Mesothelial cell of epicardium (in vitro differentiated cells): ENCODE measurements around the gene MIA3. TPM values are rescaled to one million over a fixed set of nuclear protein-coding genes. Genes with fewer than 3 reads are reported as not detected.
A peak's percentile ranks its signal among the peaks of the same experiment; 100 is the strongest.

Experiments
- DNase-seq, 2 experiments: peaks; one replicate each; pipeline ENCODE4 v3.0.0; 2021; ENCODE audit warnings: low spot score in 2 of 2; ENCODE audit not compliant: unreplicated experiment in 2 of 2
- H3K27ac Mint-ChIP-seq: 2 replicates; pipeline ENCODE4 v1.8.0; 2021; ENCODE audit warnings: mixed read lengths
- H3K27me3 Mint-ChIP-seq: 2 replicates; pipeline ENCODE4 v1.8.0; 2021; ENCODE audit warnings: low read depth, mixed read lengths
- H3K36me3 Mint-ChIP-seq: 2 replicates; pipeline ENCODE4 v1.8.0; 2021; ENCODE audit warnings: mixed read lengths
- H3K4me1 Mint-ChIP-seq: 2 replicates; pipeline ENCODE4 v1.8.0; 2021; ENCODE audit warnings: mixed read lengths
- H3K4me3 Mint-ChIP-seq: 2 replicates; pipeline ENCODE4 v1.8.0; 2021; ENCODE audit warnings: mild to moderate bottlenecking, moderate library complexity, mixed read lengths
- H3K9me3 Mint-ChIP-seq: 2 replicates; pipeline ENCODE4 v1.8.0; 2021; ENCODE audit warnings: mixed read lengths
- total RNA-seq: library from RNA; stranded (reverse); gene quantifications from 3 replicates; pipeline ENCODE4 v1.2.1, GENCODE V29; 2021
- TF ChIP-seq, protein P1 (sequence below): fragments of 200-600 bp; sonication (generic); IDR thresholded peaks from one replicate; pipeline ENCODE4 v1.5.0; 2021; ENCODE audit warnings: antibody characterized with exemption; ENCODE audit not compliant: unreplicated experiment

The MIA3 gene
- total RNA-seq, 1 donor from 2014 or later, result 72.9 TPM

DNA sequence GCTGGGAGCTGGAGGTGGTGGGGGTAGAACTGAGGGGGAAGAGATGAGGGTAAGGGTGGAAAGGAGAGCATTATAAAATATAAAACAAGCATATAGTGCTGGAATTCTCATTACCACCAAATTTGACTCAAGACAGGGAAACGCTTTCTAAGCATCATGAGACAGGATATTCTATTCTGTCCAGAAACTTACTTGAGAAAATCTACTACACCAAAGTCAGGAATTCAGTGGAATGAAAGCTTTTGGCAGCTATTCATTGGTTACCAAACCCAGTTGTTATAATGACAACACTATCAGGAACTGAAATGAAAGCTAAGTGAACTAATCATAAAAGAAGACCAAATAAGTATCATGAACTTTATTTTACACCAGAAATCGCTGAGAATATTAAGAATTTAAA lies 79.9 kb downstream of the MIA3 start:
- Mint-ChIP-seq H3K36me3 (peaks cover 23% of the 10 kb centered on the region), H3K9me3 (no peaks in the 10 kb centered on the region), H3K4me1 (no peaks in the 10 kb centered on the region), H3K27ac (no peak overlapping the region), H3K4me3 (no peak overlapping the region), H3K27me3 (no peaks in the 10 kb centered on the region)
- TF ChIP-seq, protein P1, sequence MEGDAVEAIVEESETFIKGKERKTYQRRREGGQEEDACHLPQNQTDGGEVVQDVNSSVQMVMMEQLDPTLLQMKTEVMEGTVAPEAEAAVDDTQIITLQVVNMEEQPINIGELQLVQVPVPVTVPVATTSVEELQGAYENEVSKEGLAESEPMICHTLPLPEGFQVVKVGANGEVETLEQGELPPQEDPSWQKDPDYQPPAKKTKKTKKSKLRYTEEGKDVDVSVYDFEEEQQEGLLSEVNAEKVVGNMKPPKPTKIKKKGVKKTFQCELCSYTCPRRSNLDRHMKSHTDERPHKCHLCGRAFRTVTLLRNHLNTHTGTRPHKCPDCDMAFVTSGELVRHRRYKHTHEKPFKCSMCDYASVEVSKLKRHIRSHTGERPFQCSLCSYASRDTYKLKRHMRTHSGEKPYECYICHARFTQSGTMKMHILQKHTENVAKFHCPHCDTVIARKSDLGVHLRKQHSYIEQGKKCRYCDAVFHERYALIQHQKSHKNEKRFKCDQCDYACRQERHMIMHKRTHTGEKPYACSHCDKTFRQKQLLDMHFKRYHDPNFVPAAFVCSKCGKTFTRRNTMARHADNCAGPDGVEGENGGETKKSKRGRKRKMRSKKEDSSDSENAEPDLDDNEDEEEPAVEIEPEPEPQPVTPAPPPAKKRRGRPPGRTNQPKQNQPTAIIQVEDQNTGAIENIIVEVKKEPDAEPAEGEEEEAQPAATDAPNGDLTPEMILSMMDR, result no peak
- no peak for DNase-seq

DNA sequence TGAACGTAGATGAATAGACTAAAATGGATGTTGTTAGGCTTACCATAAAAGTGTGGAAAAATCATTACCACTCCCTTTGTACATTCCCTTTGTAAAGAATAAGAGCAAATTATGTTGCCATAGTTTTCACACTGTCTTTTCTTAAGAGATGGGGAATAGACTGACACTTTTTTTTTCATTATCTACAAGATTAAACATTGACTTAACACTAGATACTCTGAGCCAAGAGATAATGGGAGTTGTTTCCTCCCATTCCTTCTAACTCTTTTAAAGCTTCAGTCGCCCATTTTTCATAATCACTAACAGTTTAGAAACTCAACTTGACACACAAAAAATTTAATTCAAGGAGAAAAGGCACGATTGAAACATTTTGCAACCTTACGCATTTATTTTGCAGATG lies 84.3 kb downstream of the MIA3 start:
- Mint-ChIP-seq H3K27ac (peak overlapping the region; percentile 0), H3K4me3 (no peak overlapping the region), H3K9me3 (peaks cover 25% of the 10 kb centered on the region), H3K4me1 (no peaks in the 10 kb centered on the region), H3K27me3 (no peaks in the 10 kb centered on the region), H3K36me3 (peaks cover 47% of the 10 kb centered on the region)
- no peak for DNase-seq
- TF ChIP-seq, protein P1, result no peak

DNA sequence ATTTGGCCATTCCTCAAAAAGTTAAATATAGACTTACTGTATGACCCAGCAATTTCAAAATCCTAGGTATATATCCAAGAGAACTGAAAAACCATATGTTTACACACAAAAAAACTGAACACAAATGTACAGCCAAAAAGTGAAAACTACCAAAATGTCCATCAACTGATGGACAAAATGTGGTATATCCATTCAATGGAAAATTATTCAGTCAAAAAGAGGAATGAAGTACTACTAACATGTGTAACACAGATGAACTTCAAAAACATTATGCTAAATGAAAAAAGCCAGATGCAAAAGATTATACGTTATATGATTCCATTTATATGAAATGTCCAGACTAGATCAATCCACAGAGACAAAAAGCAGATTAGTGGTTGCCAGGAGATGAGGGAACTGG lies 86.4 kb downstream of the MIA3 start:
- H3K9me3 Mint-ChIP-seq, result peaks cover 25% of the 10 kb centered on the region
- TF ChIP-seq, protein P1, result no peak
- H3K27ac Mint-ChIP-seq, result no peak overlapping the region
- H3K36me3 Mint-ChIP-seq, result peaks cover 47% of the 10 kb centered on the region
- no peaks in the 10 kb centered on the region for H3K27me3 Mint-ChIP-seq
- DNase-seq, result no peak
- H3K4me1 Mint-ChIP-seq, result peaks cover under 1% of the 10 kb centered on the region
- no peak overlapping the region for H3K4me3 Mint-ChIP-seq

DNA sequence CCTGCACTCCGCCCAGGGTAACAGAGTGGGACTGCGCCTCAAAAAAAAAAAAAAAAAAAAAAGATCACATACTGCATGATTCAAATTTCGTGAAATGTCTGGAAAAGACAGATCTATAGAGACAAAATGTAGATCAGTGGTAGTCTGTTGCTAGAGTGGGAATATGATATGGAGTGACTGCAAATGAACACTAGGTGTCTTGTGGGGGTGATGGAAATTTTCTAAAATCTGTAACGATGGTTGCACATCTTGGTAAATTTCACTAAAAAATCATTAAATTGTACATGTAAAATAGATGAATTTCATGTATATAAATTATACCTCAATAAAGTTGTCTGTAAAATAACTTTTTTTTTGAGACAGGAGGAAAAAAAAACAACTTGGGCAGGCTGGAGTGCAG lies 88.9 kb downstream of the MIA3 start:
- TF ChIP-seq, protein P1, result peak; percentile 13
- Mint-ChIP-seq H3K27me3 (no peaks in the 10 kb centered on the region), H3K9me3 (peaks cover 25% of the 10 kb centered on the region), H3K36me3 (peaks cover 36% of the 10 kb centered on the region), H3K27ac (no peak overlapping the region), H3K4me1 (peaks cover 19% of the 10 kb centered on the region), H3K4me3 (no peak overlapping the region)
- DNase-seq, result no peak

DNA sequence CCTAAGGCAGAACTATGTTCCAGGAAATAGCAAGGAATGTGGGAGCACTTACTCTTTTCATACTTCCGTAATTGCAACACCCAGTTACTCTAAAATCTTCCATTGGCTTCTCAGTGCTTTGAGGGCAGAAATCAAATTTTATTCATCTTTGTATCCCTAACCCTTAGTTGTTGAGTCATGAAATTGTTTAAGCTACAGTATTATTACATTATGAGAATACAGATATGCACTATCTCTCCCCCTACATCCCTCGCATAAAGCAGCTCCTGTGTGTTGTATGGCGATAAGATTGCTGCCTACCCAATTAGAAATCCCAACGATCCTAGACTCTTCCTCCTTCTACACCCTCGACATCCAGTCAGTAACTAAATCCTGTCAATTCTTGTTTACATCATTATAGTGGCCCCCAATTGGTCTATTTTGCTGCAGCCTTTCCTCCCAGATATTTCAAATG lies 91.8 kb downstream of the MIA3 start:
- H3K9me3 Mint-ChIP-seq, result peaks cover 14% of the 10 kb centered on the region
- peaks cover 18% of the 10 kb centered on the region for H3K36me3 Mint-ChIP-seq
- peak overlapping the region; percentile 99 for H3K27ac Mint-ChIP-seq
- TF ChIP-seq, protein P1, result no peak
- no peaks in the 10 kb centered on the region for H3K27me3 Mint-ChIP-seq
- no peak for DNase-seq
- H3K4me1 Mint-ChIP-seq, result peaks cover 26% of the 10 kb centered on the region
- peak overlapping the region; percentile 98 for H3K4me3 Mint-ChIP-seq
